SH-SY5Y (cell line): ENCODE measurements around the gene GNAI2.

Experiments used
- GATA2 ChIP-seq: IDR thresholded peaks from 2 replicates; pipeline ENCODE4 v1.6.1; 2011; ENCODE audit warnings: mild to moderate bottlenecking, low read depth, low read length
- GATA3 ChIP-seq: IDR thresholded peaks from 2 replicates; pipeline ENCODE4 v1.6.1; 2011; ENCODE audit warnings: low read depth, mild to moderate bottlenecking, low read length, moderate library complexity

GRCh38 chr3:50222169-50222528 is 13.9 kb upstream of the GNAI2 start:
- TF ChIP-seq GATA2 (no peak), GATA3 (no peak)
